HepG2 (cell line): ENCODE results near the gene PRSS53. TPM values are rescaled to one million over a fixed set of nuclear protein-coding genes. Genes with fewer than 3 reads are reported as not detected.

Source experiments
- CEBPB ChIP-seq: IDR thresholded peaks from 2 replicates; pipeline ENCODE4 v1.6.1; 2011; ENCODE audit warnings: low read depth, low read length, improper control_type of control experiment, borderline replicate concordance
- EP300 ChIP-seq, 3 experiments: sonication (generic) in 1 of 3; formaldehyde crosslinking in 1 of 3; IDR thresholded peaks; 2 replicates each; pipeline versions ENCODE4 v1.5.1 to v1.6.1; 2011 to 2020; ENCODE audit warnings: low read depth in 2 of 3, low read length in 2 of 3, borderline replicate concordance in 1 of 3, improper control_type of control experiment in 1 of 3, mild to moderate bottlenecking in 1 of 3, missing genetic modification reagents in 1 of 3, moderate library complexity in 1 of 3
- FOXK2 ChIP-seq: fragments of 450-650 bp; IDR thresholded peaks from 2 replicates; pipeline ENCODE4 v1.6.1; 2016
- FOXP4 ChIP-seq: sonication (generic); formaldehyde crosslinking; IDR thresholded peaks from 2 replicates; pipeline ENCODE4 v1.4.0; 2020; ENCODE audit warnings: missing genetic modification reagents
- GZF1 ChIP-seq: sonication (generic); formaldehyde crosslinking; IDR thresholded peaks from 2 replicates; pipeline ENCODE4 v1.5.1; 2020; ENCODE audit warnings: mild to moderate bottlenecking, missing genetic modification reagents
- HMGA1 ChIP-seq: sonication (generic); formaldehyde crosslinking; conservative IDR thresholded peaks from 2 replicates; pipeline ENCODE4 v1.4.0; 2020; ENCODE audit warnings: missing genetic modification reagents
- KDM5B ChIP-seq: sonication (generic); formaldehyde crosslinking; IDR thresholded peaks from 2 replicates; pipeline ENCODE4 v1.4.0; 2020; ENCODE audit warnings: missing genetic modification reagents, mild to moderate bottlenecking, borderline replicate concordance
- MBNL3 ChIP-seq: fragments of 250-450 bp; sonication (Bioruptor Pico); conservative IDR thresholded peaks from 2 replicates; pipeline ENCODE4 v1.8.0; 2022; ENCODE audit warnings: mild to moderate bottlenecking, inconsistent platforms
- RXRB ChIP-seq: IDR thresholded peaks from 2 replicates; pipeline ENCODE4 v1.6.1; 2016; ENCODE audit warnings: borderline replicate concordance, missing genetic modification reagents, missing compliant biosample characterization
- THRA ChIP-seq: sonication (generic); formaldehyde crosslinking; IDR thresholded peaks from 2 replicates; pipeline ENCODE4 v1.4.0; 2020; ENCODE audit warnings: missing genetic modification reagents, borderline replicate concordance
- TMF1 ChIP-seq: sonication (generic); formaldehyde crosslinking; IDR thresholded peaks from 2 replicates; pipeline ENCODE4 v1.8.1; 2022; ENCODE audit warnings: low read depth, missing genetic modification reagents
- ZGPAT ChIP-seq: IDR thresholded peaks from 2 replicates; pipeline ENCODE4 v1.6.1; 2016; ENCODE audit warnings: mild to moderate bottlenecking
- ZNF30 ChIP-seq: sonication (generic); formaldehyde crosslinking; IDR thresholded peaks from 2 replicates; pipeline ENCODE4 v1.5.0; 2020; ENCODE audit warnings: mild to moderate bottlenecking, missing genetic modification reagents
- ZNF343 ChIP-seq: sonication (generic); formaldehyde crosslinking; IDR thresholded peaks from 2 replicates; pipeline ENCODE4 v1.4.0; 2020; ENCODE audit warnings: mild to moderate bottlenecking, missing genetic modification reagents
- ZNF674 ChIP-seq: sonication (generic); formaldehyde crosslinking; IDR thresholded peaks from 2 replicates; pipeline ENCODE4 v1.5.0; 2020; ENCODE audit warnings: low read depth, mild to moderate bottlenecking, missing genetic modification reagents
- ZNF678 ChIP-seq: sonication (generic); formaldehyde crosslinking; IDR thresholded peaks from 2 replicates; pipeline ENCODE4 v1.4.0; 2020; ENCODE audit warnings: mild to moderate bottlenecking, missing genetic modification reagents
- polyA plus RNA-seq, 8 experiments: library from polyadenylated mRNA; depleted of rRNA in 3 of 8; stranded (reverse) in 7 of 8; unstranded in 1 of 8; fragments of >200 nt; fragmentation: Illumina TruSeq in 4 of 8; extraction: Trizol in 4 of 8; gene quantifications; 2 replicates each; pipeline versions ENCODE4 v1.2.1 to v1.2.3, GENCODE V29; 2011 to 2016; ENCODE audit warnings: low read depth in 4 of 8, missing spikeins in 1 of 8, mixed read lengths in 1 of 8; ENCODE audit not compliant: insufficient read depth in 1 of 8
- total RNA-seq, 5 experiments: library from RNA; depleted of rRNA; stranded (reverse); fragments of >200 nt; fragmentation: Illumina TruSeq; extraction: Trizol; gene quantifications; 2 replicates each; pipeline ENCODE4 v1.2.3, GENCODE V29; 2016; ENCODE audit warnings: low read depth in 1 of 5
- TF ChIP-seq, protein P1 (sequence below), 2 experiments: sonication (generic) in 1 of 2; formaldehyde crosslinking in 1 of 2; IDR thresholded peaks; 2 replicates each; pipeline versions ENCODE4 v1.4.0 to v1.6.1; 2016 to 2020; ENCODE audit warnings: borderline replicate concordance in 1 of 2, low read depth in 1 of 2, mild to moderate bottlenecking in 1 of 2, missing genetic modification reagents in 1 of 2
- TF ChIP-seq, protein P2 (sequence below): sonication (generic); formaldehyde crosslinking; IDR thresholded peaks from 2 replicates; pipeline ENCODE4 v1.8.0; 2023; ENCODE audit warnings: mild to moderate bottlenecking, missing genetic modification reagents

The PRSS53 gene
- total and polyA plus RNA-seq, 2 of the 13 experiments (the other 11 are each of a cell fraction or from before 2014, with no cell fraction given): 2.2 to 7.4 TPM

DNA sequence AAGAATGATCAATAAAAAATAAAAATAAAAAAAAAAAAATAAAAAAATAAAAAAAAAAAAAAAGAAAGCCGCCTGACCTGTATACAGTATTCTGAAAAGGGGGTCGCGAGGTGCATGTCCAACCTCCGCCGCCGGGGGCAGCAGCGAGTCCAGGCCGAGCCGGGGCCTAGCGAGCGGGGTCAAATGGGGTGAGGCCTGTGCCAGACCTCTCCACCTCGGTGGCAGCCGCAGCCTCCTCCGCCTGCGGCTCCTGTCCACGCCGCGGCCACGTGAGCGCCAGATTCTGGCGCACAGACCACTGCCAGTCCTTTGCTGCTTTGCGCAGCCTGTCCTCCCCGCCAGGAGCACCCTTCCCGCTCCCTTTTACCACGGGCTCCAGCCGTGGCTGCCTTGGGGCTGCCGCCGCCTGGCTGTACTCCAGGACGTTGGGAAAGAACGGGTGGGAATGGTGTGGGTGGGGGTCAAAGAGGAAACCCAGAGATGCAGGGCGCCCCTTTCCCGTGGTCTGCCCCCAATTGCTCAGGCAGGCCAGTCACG, 17.0 kb upstream of the PRSS53 start (continued):
- TF ChIP-seq, protein P1, sequence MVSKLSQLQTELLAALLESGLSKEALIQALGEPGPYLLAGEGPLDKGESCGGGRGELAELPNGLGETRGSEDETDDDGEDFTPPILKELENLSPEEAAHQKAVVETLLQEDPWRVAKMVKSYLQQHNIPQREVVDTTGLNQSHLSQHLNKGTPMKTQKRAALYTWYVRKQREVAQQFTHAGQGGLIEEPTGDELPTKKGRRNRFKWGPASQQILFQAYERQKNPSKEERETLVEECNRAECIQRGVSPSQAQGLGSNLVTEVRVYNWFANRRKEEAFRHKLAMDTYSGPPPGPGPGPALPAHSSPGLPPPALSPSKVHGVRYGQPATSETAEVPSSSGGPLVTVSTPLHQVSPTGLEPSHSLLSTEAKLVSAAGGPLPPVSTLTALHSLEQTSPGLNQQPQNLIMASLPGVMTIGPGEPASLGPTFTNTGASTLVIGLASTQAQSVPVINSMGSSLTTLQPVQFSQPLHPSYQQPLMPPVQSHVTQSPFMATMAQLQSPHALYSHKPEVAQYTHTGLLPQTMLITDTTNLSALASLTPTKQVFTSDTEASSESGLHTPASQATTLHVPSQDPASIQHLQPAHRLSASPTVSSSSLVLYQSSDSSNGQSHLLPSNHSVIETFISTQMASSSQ (IDR thresholded peaks at IDR 0.05; ENCODE audit: low read depth): peak; percentile 45; the same call in 1 of the 2 replicates
- TF ChIP-seq, protein P1 (CRISPR knock-in tag; IDR thresholded peaks at IDR 0.05; ENCODE audit: borderline replicate concordance): peak; percentile 87; the same call in 1 of the 2 replicates
- TF ChIP-seq TMF1 (peak; percentile 96), ZNF674 (CRISPR knock-in tag) (0 out of 2 replicates have a peak, but pooled peaks have one; percentile 68), RXRB (peak; percentile 100), FOXP4 (CRISPR knock-in tag) (peak; percentile 79), CEBPB (peak; percentile 51; the same call in 1 of the 2 replicates), ZNF30 (CRISPR knock-in tag) (peak; percentile 78), GZF1 (CRISPR knock-in tag) (peak; percentile 77; the same call in 1 of the 2 replicates), ZGPAT (CRISPR knock-in tag) (peak; percentile 99), MBNL3 (no peak), HMGA1 (no peak), THRA (CRISPR knock-in tag) (peak; percentile 100), ZNF678 (CRISPR knock-in tag) (peak; percentile 96), FOXK2 (no peak), KDM5B (CRISPR knock-in tag) (peak; percentile 98), ZNF343 (peak; percentile 84), EP300 (IDR thresholded peaks at IDR 0.05; ENCODE audit: low read depth in 2 of 2, low read length in 2 of 2) (peak; percentile 55 to 90; a peak in 3 of 4 replicates), EP300 (CRISPR knock-in tag; IDR thresholded peaks at IDR 0.05; ENCODE audit: borderline replicate concordance) (peak; percentile 97)
- TF ChIP-seq, protein P2, sequence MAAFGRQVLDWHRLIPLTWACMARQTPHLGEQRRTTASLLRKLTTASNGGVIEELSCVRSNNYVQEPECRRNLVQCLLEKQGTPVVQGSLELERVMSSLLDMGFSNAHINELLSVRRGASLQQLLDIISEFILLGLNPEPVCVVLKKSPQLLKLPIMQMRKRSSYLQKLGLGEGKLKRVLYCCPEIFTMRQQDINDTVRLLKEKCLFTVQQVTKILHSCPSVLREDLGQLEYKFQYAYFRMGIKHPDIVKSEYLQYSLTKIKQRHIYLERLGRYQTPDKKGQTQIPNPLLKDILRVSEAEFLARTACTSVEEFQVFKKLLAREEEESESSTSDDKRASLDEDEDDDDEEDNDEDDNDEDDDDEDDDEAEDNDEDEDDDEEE (CRISPR knock-in tag): peak; percentile 83; the same call in 1 of the 2 replicates
